SKM-1 (cell line): Measurements from ENCODE around the gene JAM2.
"Not testable (repeated sequence)": the region's sequence is repeated elsewhere in the genome, so short reads cannot be mapped to it uniquely, and the experiment has no call there.

Experiments
- DNase-seq: peaks from one replicate; lab custom pipeline; 2025; ENCODE audit not compliant: unreplicated experiment; lab: John Stamatoyannopoulos, UW

The JAM2 gene

DNA sequence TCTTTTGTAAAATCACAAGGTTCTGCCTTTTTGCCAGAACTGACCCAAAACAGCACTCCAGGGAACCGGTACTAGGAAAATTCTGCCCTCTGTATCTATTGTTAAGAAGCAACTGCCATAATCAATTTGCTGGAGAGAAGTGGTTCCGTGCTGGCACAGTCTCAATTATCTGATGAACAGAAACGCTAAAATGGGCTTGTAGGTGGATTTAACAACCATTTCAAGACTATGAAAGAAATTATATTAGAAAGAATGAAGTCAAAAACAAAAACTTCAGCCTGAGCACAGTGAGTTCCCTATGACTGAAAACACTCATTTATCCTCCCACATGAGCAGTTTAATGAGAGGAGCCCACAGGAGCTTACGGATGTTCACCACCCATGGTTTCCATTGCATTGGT, 4.4 kb downstream of the JAM2 start:
- DNase-seq = no peak

DNA sequence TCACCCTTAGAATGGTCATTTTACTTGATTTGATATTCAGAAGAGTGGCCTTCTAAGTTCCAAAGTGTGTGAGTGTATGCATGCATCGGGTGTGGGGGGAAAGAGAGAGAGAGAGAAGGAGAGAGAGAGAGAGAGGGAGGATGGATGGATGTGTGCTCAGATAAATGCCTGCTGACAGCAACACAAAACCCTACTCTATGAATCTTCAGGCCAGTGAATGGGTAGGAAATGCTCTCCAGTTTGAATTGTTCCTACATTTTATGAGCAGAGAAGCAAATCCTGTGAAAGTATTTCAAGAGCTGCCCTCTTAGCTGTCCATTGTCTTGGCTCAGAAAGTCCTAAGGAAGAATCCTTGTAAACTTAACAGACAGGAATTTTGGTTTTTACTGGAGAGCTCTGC, 7.4 kb downstream of the JAM2 start:
- no peak for DNase-seq

DNA sequence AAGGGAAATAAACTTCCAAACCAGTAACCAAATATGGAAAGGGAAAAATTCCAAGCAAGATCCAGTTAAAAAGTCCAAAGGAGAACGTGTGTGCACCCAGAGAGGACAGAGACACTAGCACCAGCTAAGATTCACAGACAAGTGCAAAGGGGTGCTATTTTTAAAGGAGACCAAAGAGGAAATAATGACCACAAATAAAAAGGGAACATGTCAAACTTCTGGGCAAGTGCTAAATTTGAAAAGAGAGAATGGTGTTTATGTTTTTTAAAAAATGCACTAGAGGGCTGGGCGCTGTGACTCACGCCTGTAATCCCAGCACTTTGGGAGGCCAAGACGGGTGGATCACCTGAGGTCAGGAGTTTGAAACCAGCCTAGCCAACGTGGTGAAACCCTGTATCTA, 8.6 kb downstream of the JAM2 start:
- peak; percentile 42 for DNase-seq

DNA sequence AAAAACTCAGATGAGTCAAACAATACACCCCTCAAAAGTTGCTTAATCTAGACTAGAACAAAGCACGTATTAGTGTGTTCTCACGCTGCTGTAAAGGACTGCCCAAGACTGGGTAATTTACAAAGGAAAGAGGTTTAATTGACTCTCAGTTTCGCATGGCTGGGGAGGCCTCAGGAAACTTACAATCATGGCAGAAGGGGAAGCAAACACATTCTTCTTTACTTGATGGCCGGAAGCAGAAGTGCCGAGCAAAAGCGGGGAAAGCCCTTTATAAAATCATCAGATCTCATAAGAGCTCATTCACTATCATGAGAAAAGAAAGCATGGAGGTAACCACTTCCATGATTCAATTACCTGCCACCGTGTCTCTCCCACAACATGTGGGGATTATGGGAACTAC, 10.1 kb downstream of the JAM2 start:
- no peak for DNase-seq

DNA sequence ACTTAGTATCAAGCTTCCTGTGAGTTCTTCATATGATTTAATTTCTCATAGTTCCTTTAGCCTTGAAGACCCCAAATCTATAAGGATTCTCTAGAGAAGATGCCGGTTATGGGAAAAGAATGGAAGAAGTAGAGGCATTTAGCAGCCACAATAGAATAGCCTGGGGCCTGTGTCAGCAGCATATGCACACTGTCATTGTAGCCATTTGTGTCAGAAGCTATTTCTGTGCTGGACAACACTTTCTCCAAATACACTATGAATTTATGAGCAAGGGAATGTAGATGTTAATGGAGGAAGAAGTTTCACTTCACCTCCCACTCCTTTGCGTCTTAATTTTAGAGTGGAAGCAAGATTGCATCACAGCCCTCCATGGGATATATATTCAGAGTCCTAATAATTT, 17.4 kb downstream of the JAM2 start:
- no peak for DNase-seq

DNA sequence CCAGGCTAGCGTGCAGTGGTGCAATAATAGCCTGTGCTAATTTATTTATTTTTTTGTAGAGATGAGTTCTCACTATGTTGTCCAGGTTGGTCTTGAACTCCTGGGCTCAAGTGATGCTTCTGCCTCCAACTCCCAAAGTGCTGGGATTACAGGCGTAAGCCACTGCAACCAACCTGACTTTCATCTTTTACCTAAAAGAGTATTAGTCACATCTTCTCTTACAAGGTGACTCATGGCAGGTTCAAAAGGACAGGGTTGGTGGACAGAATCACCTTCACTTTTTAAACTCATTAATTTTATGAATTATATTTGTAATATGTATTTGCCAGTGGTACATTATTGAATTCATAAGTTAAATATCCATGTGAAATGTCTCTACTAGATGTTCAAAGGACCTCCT, 18.1 kb downstream of the JAM2 start:
- DNase-seq = no peak

DNA sequence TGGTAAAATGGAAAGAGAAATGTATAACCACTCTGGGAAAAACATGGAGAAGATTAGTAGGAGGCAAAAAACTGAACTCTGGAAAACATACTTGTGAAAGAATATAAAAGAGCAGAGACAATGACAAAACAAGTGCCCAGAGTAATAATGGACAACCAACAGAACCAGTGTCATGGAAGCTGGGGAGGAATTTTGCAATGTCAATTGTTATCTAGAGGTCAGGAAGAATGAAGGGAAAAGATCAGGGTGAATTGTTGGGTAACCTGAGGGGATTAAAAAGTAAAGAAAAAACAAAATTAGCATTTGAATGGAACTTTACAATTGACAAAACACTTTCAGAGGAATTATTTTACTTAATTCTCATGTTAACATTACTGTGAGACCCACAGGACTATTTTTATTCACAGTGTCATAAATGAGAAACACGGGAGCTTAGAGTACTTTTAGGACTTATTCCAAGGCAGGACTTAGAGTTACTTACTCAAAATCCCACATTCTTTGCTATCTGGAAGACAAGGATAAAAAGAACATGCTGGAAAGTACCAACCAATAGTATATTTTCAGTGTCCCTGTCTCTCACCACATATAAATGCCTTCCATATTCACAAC, 19.5 kb downstream of the JAM2 start:
- DNase-seq = no peak

DNA sequence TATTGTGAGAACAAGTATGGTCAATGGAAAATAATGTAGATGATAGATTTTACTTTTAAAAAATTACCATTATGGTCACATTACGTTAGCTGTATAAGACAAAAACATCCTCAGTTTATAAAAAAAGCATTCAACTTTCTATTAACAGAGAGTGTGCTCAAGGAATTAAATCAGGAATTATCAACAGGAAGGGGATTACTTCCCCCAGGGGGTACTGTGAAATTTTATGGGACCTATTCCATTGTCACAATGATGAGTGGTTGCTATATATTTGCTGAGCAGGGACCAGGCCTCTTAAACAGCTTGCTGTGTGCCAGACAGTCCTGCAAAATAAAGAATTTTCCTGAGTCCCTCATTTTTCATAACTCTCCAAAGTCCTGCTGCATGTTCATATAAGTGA, 21.2 kb downstream of the JAM2 start:
- DNase-seq = no peak

DNA sequence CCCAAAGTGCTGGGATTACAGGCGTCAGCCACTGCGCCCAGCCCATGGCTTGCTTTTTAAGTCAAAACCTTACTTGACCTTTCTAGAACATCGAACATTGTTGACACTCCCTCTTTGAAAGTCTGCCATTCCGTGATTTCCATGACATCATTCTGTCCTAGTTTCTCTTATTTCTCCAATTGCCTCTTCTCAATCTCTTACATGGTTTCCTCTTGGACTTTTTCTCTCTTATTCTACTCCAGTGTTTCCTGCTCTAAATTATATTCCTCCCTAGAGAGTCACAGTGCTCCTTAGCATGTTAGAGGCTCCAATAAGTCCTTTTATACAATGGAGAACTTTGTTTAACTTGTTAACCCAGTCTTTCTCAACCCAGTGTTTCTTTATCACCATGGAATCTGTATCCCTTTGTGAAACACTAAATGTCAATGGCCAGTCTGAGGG, 25.5 kb downstream of the JAM2 start:
- DNase-seq = no peak

DNA sequence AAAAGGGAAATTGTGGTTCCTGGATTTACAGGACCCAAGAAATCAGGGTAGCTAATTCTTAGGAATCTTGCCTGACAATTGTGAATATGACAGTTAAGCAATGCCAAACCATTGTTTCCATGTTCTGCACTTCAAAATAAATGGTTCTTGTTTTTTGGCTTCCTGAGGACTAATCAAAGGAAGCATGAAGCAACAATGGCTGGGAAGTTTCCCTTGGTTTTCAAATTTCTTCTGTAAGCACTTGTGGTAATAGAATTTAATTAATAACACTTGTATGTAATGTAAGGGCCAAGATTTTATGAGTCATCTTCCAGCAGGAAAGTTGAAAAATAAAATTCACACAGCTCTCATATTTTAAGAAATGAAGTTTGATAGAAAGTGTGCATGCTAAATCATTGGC, 31.7 kb downstream of the JAM2 start:
- DNase-seq = no peak

DNA sequence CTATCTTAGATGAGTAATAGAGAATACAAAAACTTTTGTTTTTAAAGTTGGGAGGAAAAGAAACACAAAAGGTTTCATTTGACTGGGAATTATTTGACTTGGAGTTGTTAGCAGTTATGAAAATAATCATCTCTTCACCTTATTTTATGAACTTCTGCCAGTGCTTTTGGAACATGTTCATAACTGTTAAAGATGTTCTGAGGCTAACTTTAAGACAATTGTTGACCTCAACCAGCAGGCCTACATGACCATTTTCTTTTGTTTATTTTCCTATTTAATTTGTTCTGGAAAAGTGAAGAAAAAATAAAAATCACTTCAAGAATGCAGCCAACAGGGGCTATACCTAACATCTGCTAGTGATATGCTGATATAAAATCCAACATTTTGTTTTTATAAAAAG, 37.4 kb downstream of the JAM2 start:
- DNase-seq = no peak

DNA sequence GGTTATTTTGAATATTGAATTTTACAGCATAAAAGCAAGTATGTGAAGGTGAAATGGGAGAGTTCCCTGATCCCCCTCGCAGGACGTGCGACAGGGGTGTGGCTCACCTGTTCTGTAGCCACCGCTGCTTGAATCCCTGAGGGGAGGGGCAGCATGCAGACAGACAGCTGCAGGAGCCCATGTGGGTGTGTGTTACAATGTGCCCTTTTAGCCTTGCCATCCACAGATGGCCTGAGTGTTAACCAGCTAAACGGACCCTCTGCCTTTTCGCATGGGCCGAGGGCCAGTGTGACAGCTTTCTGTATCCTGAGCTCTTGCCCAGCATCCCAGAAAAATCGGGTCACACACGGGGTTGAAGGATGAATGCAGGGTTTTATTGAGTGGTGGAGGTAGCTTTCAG, 43.3 kb downstream of the JAM2 start:
- no peak for DNase-seq

DNA sequence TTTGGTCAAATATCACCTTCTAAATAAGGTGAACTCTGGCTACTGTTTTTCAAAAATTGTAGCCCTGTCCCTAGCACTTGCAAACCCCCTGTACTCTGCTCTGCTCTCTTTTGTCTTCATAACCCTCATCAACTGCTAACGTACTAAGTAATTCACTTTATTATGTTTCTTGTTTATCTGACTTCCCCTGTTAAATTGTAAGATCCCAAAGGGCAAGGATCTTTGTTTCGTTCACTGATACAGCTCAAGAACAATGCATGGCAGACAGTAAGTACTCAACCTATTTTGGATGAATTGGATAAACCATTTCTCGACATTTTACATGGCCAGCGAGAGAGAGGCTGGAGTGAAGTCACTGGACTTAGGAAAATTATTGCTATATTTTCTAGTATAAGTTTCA, 48.7 kb downstream of the JAM2 start:
- DNase-seq = no peak

DNA sequence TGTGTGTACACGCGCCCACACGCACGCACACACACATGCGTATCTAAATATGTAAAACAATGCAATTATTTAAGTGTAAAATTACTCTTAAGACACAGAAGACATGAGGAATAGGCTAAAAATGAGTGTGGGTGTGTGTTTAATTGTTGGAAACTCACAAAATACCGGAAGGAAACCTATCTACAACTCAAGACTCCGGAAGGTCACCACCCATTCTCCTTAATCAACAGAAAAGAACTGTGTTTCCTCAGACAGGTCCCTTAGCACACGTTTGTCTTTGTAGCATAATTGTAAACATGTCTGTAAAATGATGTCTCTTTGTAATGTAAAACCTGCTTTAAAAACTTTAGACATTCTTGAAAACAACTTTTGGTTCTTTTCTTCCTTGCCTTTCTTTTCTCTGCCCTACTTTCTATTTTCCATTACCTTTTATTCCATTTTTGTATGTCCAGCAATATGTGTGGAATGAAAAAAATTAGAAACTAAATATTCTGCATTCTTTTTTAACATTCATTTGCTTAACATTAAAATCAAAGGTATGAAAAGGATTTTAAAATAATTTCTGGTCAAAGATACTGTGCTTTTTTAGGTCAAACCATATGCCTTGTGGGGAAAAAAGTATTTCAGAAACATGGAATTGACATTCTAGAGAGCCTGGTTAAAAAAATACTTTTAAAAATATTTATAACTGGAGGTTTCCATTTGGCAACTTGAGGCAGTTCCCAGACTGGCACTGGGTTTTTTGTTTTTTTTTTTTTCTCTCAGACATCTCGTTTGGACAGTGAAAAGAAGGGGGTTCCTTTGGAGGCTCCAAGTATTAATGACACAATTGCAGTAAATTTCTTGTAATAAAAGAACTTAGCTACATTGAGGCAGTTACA, 49.5 kb downstream of the JAM2 start:
- no peak for DNase-seq

DNA sequence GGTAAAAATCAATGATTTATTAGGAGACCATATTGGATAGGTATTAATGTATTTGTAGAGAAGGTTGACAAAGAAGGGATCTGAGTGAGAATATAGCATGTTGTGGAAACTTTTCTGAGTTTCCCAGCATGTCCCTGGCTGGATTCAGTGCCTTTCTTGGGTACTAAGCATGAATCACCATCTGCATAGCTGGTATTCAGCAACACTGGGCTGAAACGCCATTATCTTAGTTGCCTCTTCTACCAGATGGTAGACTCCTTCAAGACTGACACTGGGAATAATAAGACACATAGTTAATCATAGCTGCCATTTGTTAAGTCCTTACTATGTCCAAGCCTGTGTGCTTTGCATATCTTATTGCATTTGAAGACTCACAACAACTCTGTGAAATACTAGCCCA, 50.2 kb downstream of the JAM2 start:
- no peak for DNase-seq

DNA sequence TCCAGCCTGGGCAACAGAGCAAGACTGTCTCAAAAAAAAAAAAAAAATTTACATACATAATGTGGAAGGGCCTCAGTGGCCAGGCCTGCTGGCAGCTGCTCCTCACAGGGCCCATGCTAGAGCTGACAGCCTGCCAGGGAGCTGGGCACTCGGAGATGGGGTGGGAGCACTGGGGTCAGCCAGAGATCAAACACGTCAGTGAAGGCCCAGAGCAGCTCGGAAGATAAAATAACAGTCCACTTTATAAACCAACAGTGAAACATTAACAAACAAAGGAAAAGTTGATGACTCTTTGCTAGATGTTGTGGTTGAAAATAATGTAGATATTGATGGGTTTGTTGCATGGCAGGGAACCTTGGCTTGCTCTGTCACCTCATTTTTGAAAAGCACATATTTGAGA, 52.9 kb downstream of the JAM2 start:
- DNase-seq = no peak

DNA sequence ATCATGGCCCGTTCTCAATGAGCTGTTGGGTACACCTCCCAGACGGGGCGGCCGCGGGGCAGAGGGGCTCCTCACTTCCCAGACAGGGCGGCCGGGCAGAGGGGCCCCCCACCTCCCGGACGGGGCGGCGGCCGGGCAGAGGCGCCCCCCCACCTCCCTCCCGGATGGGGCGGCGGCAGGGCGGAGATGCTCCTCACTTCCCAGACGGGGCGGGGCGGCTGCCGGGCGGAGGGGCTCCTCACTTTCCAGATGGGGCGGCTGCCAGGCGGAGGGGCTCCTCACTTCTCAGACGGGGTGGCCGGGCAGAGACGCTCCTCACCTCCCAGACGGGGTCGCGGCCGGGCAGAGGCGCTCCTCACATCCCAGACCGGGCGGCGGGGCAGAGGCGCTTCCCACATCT, 56.4 kb downstream of the JAM2 start:
- DNase-seq = not testable (repeated sequence)

DNA sequence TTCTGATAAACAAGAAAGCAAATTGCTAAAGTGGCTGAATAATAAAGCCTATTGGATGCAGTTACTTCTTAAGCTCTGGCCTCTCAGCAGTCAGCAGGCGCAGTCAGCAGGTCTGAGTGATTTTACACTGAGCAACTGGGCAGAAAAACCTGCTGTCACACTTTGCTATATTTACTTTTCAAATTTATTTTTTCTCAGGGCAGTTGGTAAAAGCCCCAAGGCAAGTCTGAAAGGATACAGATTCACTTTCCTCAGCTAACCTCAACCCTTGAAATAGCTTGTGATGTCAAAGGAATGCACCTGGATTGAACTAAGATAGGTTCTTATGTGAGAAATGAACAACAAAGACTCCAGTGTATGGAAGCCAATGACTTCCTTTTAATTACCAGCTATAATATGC, 61.7 kb downstream of the JAM2 start:
- no peak for DNase-seq

DNA sequence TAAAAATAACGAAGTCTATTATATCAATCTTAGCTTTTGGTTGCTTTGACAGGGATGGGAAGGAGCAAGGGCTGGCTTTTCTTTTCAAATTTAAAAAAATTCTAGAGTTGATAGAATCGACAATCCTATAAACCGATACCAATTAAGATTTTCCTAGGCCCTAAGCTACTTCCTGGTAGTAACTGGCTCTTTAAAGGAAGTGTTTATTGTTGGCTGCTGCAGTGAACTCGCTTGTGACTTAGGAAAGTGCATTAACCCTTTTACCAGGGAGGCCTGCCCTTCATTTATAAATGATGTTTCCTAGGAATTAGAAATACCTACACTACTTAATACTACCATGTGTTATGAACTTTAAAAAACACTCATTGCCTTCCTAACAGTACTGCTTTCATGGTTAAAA, 62.5 kb downstream of the JAM2 start:
- DNase-seq = no peak

DNA sequence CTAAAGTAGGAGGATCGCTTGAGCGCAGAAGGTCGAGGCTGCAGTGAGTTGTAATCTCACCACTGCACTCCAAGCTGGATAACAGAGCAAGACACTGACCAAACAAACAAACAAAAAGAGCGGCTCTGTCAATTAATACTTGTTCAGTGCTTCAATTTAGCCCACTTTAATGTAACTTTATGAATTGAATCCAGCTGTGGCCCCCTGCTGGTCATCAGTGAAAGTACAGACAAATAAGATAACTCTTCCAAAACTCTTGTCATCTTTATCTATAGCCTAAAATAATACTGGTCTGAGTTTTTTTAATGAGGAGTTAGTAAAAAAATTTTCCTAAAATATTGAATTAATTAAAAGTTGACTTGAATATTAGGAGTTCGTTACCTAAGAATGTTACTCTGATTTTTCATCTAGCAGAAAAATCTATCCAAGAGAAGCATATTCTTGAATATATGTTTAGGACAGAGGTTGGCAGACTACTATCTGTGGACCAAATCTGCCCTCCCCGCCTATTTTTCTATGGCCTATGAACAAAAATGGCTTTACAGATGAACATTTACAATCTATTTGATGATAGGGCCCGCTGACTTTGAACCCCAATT, 69.5 kb downstream of the JAM2 start:
- peak; percentile 7 for DNase-seq

DNA sequence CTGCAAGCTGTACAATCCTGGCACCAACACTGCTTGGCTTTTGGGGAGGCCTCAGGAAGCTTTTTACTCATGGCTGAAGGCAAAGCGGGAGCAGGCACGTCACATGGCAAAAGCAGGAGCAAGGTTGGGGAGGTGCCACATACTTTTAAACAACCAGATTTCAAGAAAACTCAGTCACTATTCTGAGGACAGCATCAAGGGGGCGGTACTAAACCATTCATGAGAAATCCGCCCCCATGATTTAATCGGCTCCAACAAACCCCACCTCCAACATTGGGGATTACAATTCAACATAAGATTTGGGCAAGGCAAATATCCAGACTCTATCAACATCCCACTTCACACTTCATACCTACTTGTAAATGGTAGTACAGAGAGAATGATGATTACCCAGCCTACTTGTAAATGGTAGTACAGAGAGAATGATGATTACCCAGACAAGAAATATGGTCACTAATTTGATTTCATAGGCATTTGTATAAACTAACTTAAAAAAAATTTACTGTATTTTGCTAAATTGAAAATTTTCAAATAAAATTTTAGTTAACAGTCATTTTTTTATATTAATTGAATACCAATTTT, 70.7 kb downstream of the JAM2 start:
- no peak for DNase-seq

DNA sequence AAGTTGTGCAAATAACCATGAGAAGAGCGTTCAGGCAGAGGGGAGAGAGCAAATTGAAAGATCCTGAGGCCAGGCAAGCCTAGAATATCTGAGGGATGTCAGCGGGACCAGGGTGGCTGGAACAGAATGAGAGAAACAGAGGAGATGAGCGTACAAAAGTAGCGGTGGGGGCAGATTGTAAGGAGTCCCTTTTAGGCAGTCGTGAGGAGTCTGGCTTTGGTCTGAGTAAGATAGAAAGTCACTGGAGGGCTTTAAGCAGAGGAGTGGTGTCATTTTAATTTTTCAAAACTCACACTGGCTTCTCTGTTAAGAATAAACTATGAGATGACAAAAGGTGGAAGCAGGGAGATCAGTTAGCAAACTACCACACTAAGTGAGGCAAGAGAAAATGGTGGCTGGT, 71.5 kb downstream of the JAM2 start:
- no peak for DNase-seq
